GM18873 (cell line): ENCODE data around the gene ATP6AP1.
"Not testable (repeated sequence)": the region's sequence is repeated elsewhere in the genome, so short reads cannot be mapped to it uniquely, and the experiment has no call there.

Experiments
- ATAC-seq: cut with Tn5 transposase; IDR thresholded peaks from one replicate; pipeline ENCODE4 v1.9.1; 2021; ENCODE audit warnings: mild to moderate bottlenecking, moderate library complexity, moderate number of reproducible peaks; ENCODE audit not compliant: unreplicated experiment, low FRiP score

ATP6AP1 gene

GRCh38 chrX:154398668-154399526, 29.6 kb upstream of the ATP6AP1 start:
- peak; percentile 20 for ATAC-seq

GRCh38 chrX:154399527-154400368, 28.7 kb upstream of the ATP6AP1 start:
- ATAC-seq, result no peak

DNA sequence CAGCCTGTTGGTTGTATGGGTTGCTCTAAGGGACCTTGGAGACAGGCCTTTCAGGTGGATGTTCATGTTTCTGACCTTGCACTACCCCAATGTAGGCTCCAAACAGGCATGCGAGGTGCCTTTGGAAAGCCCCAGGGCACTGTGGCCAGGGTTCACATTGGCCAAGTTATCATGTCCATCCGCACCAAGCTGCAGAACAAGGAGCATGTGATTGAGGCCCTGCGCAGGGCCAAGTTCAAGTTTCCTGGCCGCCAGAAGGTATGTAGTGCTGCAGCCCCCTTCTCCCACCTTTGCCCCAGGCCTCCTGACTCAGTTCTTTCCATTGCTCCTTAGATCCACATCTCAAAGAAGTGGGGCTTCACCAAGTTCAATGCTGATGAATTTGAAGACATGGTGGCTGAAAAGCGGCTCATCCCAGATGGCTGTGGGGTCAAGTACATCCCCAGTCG, 28.1 kb upstream of the ATP6AP1 start:
- ATAC-seq, result not testable (repeated sequence)

DNA sequence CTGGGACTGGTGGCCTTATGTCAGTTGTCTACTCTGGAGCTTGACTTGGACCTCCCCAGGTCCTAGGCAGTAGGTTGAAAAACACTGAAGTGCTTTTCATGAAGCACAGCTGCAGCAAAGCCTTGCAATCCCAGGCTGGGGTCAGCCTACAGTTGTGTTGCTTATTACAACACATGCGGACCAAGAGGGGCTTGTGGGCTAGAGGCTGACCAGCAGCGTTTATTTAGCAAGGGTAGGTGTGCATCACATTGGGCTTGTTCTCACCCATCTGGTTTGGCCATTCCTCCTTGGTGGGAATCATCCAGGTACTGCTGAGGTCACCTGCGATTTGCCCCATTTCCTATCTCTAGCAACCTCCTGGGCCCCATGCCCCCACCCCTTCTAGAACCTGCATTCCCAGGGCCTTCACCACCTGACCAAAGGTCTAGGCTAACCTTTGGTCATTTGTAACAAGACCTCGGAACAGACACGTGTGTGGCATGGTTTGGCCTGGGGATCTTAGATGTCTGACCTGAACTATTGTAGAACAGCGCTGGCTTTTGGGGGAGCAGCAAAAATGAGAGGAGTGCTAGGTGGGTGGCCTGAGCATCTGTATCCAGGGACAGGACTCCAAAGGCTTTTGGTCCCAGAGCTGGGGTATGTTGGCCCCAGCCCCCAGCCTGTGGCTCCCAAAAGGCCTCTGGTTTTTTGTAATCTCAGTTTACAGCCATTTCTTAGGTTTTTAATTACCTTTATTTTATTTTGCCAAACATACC, 27.3 kb upstream of the ATP6AP1 start:
- ATAC-seq, result no peak

GRCh38 chrX:154401918-154402621, 26.4 kb upstream of the ATP6AP1 start:
- ATAC-seq, result no peak

DNA sequence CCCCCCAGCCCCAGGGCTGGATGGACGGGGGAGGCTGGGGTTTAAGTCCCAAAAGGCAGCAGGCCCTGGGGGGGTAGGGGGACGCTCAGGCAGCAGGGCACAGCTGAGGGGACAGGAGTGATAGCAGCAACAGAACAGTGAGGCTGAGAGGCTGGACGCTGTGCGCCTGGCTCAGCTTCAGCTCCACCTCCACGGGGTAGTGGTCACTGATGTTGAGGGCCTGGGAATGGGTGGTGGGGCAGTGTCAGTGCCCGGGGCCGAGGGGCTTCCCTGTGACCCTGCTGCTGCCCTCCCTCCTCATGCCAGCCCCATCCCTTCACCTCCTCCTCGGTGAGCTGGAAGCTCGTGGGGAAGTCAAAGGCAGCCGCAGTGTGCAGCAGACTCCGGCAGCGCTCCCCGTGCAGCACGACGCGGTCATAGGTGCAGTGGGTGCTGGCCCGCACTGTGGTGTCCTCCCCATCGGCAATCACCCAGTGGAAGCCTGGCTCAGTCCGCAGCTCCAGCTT, 25.8 kb upstream of the ATP6AP1 start:
- no peak for ATAC-seq

- ATAC-seq, result no peak
Observed at GRCh38 chrX:154403192-154403591, 25.3 kb upstream of the ATP6AP1 start.

DNA sequence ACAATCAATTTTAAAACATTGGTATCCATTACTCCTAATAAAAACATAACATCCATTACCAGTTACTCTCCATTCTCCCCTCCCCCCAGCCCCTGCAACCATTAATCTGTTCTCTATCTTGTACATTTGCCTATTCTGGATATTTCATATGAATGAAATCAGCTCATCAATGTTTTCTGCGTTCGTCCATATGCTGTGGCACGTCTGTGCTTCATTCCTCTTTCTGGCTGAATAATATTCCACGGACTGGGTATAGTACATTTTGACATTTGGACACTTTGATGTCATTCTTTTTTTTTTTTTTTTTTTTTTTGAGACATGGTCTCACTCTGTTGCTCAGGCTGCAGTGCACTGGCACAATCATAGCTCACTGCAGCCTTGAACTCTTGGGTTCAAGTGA, 24.6 kb upstream of the ATP6AP1 start:
- ATAC-seq, result no peak

GRCh38 chrX:154404625-154405192, 23.8 kb upstream of the ATP6AP1 start:
- no peak for ATAC-seq

DNA sequence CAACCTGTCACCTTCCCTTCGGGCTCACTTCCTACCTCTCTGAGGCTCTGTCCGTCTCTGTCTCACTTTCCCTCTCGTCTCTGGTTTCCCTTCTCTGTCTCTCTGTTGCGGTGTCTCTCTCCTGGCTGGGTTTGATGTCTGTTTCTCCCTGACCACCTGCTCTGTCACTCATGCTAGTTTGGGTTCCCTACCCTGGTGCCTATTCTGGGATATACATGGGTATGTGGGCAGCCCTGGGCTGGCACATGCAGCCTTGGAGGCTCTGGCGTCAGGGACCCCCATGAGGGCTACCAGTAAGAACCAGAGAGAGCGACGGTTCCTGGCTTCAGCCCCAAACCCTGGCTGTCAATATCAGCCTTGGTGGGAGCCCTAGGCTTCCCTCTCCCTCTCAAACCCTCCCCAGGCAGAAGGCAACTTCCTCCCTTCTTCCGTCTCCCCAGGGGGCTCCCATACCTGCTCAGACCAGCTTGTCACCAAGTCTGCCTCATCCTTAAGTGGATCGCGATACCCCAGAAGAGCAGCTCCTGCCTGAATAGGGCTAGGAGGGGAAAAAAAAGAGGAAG, 19.7 kb upstream of the ATP6AP1 start:
- no peak for ATAC-seq

DNA sequence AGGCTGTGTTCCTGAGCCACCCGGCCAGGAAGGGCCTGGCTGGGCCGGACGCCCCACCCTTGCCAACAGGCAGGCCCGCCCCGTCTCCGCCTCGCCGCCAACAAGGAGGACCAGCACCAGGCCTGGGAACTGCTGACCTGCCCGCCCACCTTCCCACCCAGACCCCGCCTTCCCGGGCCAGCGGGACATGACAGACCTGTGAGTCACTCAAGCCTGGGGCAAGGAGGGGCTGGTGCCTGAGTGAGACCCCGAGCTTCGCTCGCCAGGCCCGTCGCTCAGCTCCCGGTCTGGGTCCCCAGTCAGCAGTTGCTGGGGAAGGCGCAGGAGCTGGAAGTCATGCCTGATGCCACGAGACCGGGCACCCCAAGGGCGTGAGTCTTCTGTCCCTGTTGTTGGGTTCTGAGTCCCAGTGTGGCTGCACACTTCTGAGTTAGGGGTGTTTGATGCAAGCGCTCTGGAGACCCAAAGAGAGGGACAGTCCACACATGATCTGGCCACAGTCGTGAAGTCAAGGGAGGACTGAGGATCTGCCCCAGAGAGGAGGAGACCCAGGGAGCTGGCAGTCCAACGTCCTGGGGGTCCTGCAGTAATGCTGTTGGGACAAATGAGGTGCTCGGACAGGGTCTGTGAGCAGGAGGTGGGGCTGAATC, 19.1 kb upstream of the ATP6AP1 start, which contains the start of gene DNASE1L1:
Gene DNASE1L1, minus strand, starts transcription at position 33 of the 650 bp plus-strand sequence. CDS start 3,686 bp downstream, outside the sequence.
- no peak for ATAC-seq

DNA sequence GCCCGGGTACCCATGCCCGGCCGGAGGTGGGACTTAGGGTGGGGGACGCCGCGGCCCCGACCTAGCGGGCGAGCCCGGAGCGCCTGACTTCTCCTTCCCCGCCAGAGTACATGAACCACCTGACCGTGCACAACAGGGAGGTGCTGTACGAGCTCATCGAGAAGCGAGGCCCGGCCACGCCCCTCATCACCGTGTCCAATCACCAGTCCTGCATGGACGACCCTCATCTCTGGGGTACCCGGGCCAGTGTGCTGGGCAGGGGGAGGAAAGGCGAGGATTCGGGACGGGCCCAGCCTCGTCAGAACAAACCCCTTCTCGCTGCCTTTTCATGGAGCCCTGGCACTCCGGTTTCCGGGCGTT, 16.5 kb upstream of the ATP6AP1 start:
- no peak for ATAC-seq

DNA sequence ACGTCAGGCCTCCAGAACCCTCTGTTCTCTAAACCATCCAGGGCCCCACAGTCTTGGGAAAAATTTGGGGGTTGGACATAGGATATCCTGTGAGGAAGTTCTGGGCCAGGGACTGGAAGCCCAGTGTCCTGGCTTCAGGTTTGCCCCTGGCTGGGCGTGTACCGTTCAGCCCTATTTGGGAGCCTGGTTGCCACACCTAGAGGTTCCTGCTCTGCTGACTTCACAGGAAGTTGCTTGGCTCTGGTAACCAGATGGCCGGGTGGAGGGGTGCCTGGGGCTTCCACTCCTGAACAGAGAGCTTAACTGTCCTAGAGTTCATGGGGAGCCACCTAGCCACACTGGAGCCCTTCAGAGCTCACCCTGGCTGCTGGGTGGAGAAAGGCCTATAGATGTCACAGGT, 16.0 kb upstream of the ATP6AP1 start:
- ATAC-seq, result no peak

DNA sequence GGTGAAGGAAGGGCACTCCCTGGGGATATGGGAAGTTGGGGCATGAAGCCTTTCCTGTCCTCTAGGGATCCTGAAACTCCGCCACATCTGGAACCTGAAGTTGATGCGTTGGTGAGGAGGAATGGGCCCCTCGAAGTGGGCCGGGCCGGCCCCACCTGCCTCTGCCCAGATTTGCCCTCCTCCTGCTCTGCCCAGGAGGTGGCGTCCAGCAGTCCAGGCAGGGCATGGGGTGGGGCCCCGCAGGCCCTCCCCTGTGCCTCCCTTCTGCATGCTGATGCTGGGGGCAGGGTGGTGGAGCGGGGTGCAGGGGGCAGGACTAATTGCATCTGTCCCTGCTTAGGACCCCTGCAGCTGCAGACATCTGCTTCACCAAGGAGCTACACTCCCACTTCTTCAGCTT, 15.3 kb upstream of the ATP6AP1 start:
- no peak for ATAC-seq

GRCh38 chrX:154417157-154417556, 11.3 kb upstream of the ATP6AP1 start:
- no peak for ATAC-seq

- ATAC-seq, result no peak
Observed at GRCh38 chrX:154419189-154419588, 9.3 kb upstream of the ATP6AP1 start.

- ATAC-seq, result no peak
Observed at GRCh38 chrX:154419688-154420401, 8.6 kb upstream of the ATP6AP1 start.

GRCh38 chrX:154420402-154420756, 8.1 kb upstream of the ATP6AP1 start:
- no peak for ATAC-seq
